Body of pancreas (tissue), 4 donors: ENCODE data around the gene EZH1.

Experiments
- POLR2A ChIP-seq, 3 donors: fragments of 450-650 bp; IDR thresholded peaks; one replicate each; pipeline ENCODE4 v1.6.1; 2016; ENCODE audit warnings: antibody characterized with exemption in 3 of 3, mild to moderate bottlenecking in 2 of 3
- TF ChIP-seq, protein P1 (sequence below), 7 experiments: fragments of 450-650 bp in 4 of 7; fragments of 200-600 bp in 3 of 7; sonication (generic) in 3 of 7; IDR thresholded peaks; one replicate each; pipeline ENCODE4 v1.5.1; 2016 to 2019; ENCODE audit warnings: antibody characterized with exemption in 7 of 7

- TF ChIP-seq, protein P1, sequence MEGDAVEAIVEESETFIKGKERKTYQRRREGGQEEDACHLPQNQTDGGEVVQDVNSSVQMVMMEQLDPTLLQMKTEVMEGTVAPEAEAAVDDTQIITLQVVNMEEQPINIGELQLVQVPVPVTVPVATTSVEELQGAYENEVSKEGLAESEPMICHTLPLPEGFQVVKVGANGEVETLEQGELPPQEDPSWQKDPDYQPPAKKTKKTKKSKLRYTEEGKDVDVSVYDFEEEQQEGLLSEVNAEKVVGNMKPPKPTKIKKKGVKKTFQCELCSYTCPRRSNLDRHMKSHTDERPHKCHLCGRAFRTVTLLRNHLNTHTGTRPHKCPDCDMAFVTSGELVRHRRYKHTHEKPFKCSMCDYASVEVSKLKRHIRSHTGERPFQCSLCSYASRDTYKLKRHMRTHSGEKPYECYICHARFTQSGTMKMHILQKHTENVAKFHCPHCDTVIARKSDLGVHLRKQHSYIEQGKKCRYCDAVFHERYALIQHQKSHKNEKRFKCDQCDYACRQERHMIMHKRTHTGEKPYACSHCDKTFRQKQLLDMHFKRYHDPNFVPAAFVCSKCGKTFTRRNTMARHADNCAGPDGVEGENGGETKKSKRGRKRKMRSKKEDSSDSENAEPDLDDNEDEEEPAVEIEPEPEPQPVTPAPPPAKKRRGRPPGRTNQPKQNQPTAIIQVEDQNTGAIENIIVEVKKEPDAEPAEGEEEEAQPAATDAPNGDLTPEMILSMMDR (IDR thresholded peaks at IDR 0.05), result no peak
- TF ChIP-seq POLR2A (IDR thresholded peaks at IDR 0.05), result no peak
Measured at GRCh38 chr17:42681976-42682721, 62.7 kb downstream of the EZH1 start, which contains the start of gene CNTNAP1.
